GM12865 (cell line): ENCODE measurements around the gene FRAS1.

Experiments used
- DNase-seq: peaks from one replicate; pipeline ENCODE4 v3.0.0; 2010; ENCODE audit warnings: low read depth
- H3K4me3 ChIP-seq: 2 replicates; pipeline ENCODE4 v1.5.1; 2011; ENCODE audit warnings: mild to moderate bottlenecking, low read depth, low read length, control low read depth
- TF ChIP-seq, protein P1 (sequence below): IDR thresholded peaks from 2 replicates; pipeline ENCODE4 v1.5.1; 2011; ENCODE audit warnings: low read length, control low read depth, low read depth, inconsistent platforms; ENCODE audit not compliant: insufficient read depth; ENCODE audit errors: missing control alignments

FRAS1 gene

DNA sequence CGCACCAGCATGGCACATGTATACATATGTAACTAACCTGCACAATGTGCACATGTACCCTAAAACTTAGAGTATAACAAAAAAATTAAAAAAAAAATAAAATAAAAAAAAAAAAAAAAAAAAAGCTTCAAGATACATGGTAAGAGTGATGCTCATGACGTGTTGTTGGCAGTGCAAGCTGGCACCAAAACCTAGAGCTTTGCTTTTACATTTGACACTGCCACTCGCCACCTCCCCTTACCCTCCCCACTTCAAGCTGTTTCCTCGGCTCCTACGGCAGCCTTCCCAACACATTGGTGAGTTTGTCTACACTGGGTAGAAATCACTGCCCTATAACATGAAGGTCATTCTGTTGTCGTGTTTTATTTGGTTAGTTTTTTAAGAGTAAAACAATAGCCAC, 296.8 kb downstream of the FRAS1 start:
- DNase-seq, result no peak
- TF ChIP-seq, protein P1, sequence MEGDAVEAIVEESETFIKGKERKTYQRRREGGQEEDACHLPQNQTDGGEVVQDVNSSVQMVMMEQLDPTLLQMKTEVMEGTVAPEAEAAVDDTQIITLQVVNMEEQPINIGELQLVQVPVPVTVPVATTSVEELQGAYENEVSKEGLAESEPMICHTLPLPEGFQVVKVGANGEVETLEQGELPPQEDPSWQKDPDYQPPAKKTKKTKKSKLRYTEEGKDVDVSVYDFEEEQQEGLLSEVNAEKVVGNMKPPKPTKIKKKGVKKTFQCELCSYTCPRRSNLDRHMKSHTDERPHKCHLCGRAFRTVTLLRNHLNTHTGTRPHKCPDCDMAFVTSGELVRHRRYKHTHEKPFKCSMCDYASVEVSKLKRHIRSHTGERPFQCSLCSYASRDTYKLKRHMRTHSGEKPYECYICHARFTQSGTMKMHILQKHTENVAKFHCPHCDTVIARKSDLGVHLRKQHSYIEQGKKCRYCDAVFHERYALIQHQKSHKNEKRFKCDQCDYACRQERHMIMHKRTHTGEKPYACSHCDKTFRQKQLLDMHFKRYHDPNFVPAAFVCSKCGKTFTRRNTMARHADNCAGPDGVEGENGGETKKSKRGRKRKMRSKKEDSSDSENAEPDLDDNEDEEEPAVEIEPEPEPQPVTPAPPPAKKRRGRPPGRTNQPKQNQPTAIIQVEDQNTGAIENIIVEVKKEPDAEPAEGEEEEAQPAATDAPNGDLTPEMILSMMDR, result no peak
- H3K4me3 ChIP-seq, result no peak overlapping the region

DNA sequence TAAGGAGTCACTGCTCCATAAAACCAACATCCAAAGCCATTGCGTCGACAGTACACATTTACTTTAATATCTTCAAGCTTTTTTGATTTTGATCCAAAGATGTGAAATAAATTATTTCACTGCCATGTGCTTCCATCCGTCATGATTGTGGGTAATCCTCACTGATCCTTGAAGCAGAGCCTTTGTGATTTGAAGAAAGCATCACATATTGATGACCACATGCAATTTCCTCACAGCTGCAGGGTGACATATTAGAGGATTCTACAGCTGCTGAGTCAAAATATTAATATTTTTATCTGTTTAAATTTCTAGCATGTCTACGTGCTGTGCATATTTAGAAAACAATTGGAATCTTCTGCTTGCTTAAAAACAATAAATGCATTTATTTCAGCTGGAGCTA, 297.7 kb downstream of the FRAS1 start:
- no peak overlapping the region for H3K4me3 ChIP-seq
- TF ChIP-seq, protein P1, result no peak
- no peak for DNase-seq

DNA sequence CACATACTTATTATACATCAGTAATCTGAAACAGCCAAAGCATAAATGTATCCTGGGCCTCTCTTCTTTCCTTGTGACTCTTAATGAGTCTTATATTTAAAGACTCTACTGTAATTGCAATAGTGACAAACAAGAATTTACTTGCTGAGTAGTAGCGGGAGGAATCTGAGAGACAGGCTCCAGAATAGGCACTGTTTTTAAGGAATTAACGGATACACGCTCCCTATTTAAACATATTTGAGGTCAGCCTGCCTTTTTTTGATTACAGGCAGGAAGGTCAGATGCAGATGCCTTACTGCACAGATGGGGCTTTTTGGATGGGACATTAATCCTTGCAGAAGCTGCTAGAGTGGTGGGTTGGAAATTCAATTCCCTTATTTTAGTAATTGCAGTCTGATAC, 298.2 kb downstream of the FRAS1 start:
- TF ChIP-seq, protein P1, result no peak
- no peak for DNase-seq
- no peak overlapping the region for H3K4me3 ChIP-seq

DNA sequence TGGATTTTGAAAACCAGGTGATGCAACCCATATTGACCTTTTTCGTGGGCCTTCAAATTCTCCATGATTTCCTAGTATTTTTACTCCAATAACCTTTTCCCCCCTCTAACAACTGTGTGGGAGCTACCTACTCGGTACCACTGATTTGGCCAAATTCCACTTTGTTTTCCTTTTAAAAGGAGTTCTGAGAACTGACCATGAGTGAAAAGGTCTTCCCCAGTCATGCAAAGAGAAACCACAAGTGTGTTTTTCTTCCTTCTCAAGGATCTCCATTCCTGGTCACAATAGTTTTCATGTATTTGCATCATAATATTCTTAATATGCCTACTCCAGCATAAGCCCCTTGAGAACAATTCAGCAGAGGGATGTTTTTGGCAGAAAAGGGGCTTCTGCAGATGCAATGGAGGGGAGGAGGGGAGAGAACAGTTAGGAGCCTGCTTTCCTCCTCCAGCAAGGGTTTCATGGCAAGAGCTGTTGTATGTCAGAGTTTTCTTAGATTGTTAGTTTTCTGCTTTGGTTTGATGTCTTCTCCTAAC, 299.2 kb downstream of the FRAS1 start:
- TF ChIP-seq, protein P1, result no peak
- no peak for DNase-seq
- H3K4me3 ChIP-seq, result no peak overlapping the region

DNA sequence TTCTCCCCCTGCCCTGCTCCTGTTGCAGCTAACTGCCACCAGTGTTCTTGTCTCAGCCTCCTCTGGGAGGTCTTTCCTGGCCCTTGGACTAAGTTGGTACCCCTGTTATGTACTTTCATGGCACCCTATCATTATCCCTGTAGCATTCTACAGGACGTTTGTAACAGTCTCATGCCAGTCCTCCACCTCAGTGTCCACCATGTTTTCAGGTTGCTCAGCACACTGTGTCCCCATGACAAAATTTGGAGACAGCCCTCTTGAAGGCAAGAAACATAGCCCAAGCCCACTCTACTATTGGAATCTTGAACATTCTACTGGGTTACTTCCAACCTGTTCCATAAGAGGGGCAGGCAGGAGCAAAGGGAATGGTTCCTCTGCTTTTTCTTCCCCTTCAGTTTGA, 300.0 kb downstream of the FRAS1 start:
- TF ChIP-seq, protein P1, result no peak
- DNase-seq, result no peak
- H3K4me3 ChIP-seq, result no peak overlapping the region

DNA sequence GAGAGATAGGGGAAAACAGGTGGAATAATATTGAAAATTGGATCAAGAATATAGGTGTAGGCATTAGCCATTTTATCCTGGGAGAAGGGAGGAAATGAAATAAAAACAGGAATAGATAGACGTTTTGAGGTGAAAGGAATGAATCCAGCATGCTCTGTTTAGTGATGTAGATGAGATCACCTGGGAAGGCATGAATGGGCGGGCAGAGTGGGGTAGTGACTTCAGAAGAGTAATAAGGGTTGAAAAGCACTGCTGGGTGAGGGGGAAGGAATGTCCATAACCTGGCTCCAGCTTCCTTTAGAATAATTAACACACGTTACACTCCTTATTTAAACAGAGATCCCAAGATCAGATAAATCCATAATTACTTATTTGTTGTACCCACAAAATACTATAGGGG, 303.3 kb downstream of the FRAS1 start:
- no peak overlapping the region for H3K4me3 ChIP-seq
- DNase-seq, result no peak
- TF ChIP-seq, protein P1, result no peak

DNA sequence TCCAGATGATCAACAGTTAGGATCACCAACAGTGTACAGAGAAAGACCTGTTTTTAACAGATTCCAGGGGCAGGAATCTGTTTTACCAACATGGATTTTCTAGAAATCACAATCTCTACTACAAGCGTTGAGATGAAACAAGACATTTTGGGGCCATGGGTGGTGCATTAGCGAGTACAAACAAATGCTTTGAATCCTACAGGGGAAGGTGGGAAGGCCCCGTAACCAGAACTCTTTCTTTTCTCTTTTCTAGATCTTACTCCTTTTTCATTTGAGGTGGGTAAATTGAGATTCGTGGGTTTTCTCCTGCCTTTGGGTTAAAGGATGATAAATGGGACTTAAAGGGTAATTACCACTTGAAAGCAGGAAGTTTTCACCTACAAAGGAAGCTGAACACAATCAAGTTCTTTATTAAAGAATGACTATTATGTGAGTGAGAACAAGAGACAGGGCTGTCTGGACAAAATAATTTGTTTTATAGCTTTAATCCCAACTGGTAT, 304.5 kb downstream of the FRAS1 start:
- TF ChIP-seq, protein P1, result no peak
- no peak for DNase-seq
- no peak overlapping the region for H3K4me3 ChIP-seq
